Measurements from ENCODE around the gene LTB. TPM values are rescaled to one million over a fixed set of nuclear protein-coding genes. Genes with fewer than 3 reads are reported as not detected.

LTB gene
- total and polyA plus RNA-seq, 9 of the 15 experiments (the other 6 are each of a cell fraction or from before 2014, with no cell fraction given), result 0.07 to 0.51 TPM; not detected in 7

DNA sequence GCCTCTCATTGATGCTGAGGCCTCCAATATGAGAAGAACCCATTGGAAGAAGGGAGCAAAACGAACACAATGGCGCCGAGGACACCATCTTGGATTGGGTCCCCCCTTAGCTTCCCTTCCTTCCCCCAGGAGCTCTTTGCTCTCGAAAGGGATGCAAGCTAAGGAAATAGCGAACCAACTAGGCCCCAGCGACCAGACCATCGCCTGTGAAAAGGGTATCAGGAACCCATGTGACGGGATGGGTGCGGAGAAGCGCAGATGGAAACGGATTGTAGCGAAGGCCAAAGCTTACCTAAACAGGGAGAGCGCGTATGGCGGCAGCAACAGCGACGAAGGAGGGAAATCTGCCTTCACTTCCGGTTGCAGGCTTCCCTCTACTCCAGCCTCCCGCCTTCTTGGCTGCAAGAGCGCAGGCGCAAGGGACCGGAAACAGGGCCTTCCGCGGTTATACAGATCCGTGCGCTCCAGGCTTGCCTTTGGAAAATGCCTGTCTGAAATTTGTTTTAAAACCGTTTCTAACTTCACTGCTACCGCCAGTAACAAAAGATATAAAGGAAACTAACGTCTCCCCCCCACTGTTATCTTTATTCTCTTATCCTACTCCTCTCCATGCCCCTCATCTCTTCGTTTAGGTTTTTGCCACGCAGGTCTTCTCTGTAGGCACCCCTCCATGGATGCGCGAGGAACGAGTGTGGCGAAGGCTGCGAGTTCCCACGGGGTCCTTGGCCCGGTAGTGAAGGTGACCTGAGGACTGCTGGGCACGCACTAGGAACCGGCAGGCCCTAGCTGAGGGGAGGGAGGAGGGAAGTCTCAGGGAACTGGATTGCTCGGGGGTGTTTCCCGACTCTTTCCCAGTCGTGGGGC lies 40.3 kb downstream of the LTB start, which contains the start of gene DDX39B (continued):
- peak; percentile 86 for TF ChIP-seq NEUROD1 (IDR thresholded peaks at IDR 0.05; ENCODE audit: borderline replicate concordance, low read depth, low read length, partially characterized antibody)
- TF ChIP-seq, protein P1, sequence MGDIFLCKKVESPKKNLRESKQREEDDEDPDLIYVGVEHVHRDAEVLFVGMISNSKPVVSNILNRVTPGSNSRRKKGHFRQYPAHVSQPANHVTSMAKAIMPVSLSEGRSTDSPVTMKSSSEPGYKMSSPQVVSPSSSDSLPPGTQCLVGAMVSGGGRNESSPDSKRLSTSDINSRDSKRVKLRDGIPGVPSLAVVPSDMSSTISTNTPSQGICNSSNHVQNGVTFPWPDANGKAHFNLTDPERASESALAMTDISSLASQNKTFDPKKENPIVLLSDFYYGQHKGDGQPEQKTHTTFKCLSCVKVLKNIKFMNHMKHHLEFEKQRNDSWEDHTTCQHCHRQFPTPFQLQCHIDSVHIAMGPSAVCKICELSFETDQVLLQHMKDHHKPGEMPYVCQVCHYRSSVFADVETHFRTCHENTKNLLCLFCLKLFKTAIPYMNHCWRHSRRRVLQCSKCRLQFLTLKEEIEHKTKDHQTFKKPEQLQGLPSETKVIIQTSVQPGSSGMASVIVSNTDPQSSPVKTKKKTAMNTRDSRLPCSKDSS (IDR thresholded peaks at IDR 0.05; ENCODE audit: low read depth, partially characterized antibody), result no peak
- TF ChIP-seq HNRNPH1 (optimal IDR thresholded peaks at IDR 0.05; ENCODE audit: low read depth, low read length), result no peak
- TF ChIP-seq ZNF785 (CRISPR knock-in tag; IDR thresholded peaks at IDR 0.05), result no peak
- peak; percentile 87 to 92 for TF ChIP-seq ARNT (IDR thresholded peaks at IDR 0.05)
- TF ChIP-seq NFE2L1 (tag; IDR thresholded peaks at IDR 0.05; ENCODE audit: borderline replicate concordance, low read depth), result no peak
- TF ChIP-seq MIER1 (IDR thresholded peaks at IDR 0.05; ENCODE audit: low read depth), result no peak; the same call in 1 of the 2 replicates
- TF ChIP-seq, protein P2, sequence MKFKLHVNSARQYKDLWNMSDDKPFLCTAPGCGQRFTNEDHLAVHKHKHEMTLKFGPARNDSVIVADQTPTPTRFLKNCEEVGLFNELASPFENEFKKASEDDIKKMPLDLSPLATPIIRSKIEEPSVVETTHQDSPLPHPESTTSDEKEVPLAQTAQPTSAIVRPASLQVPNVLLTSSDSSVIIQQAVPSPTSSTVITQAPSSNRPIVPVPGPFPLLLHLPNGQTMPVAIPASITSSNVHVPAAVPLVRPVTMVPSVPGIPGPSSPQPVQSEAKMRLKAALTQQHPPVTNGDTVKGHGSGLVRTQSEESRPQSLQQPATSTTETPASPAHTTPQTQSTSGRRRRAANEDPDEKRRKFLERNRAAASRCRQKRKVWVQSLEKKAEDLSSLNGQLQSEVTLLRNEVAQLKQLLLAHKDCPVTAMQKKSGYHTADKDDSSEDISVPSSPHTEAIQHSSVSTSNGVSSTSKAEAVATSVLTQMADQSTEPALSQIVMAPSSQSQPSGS (CRISPR knock-in tag; IDR thresholded peaks at IDR 0.05), result no peak
- TF ChIP-seq GATAD2B (IDR thresholded peaks at IDR 0.05; ENCODE audit: borderline replicate concordance), result peak; percentile 79
- TF ChIP-seq, protein P3, sequence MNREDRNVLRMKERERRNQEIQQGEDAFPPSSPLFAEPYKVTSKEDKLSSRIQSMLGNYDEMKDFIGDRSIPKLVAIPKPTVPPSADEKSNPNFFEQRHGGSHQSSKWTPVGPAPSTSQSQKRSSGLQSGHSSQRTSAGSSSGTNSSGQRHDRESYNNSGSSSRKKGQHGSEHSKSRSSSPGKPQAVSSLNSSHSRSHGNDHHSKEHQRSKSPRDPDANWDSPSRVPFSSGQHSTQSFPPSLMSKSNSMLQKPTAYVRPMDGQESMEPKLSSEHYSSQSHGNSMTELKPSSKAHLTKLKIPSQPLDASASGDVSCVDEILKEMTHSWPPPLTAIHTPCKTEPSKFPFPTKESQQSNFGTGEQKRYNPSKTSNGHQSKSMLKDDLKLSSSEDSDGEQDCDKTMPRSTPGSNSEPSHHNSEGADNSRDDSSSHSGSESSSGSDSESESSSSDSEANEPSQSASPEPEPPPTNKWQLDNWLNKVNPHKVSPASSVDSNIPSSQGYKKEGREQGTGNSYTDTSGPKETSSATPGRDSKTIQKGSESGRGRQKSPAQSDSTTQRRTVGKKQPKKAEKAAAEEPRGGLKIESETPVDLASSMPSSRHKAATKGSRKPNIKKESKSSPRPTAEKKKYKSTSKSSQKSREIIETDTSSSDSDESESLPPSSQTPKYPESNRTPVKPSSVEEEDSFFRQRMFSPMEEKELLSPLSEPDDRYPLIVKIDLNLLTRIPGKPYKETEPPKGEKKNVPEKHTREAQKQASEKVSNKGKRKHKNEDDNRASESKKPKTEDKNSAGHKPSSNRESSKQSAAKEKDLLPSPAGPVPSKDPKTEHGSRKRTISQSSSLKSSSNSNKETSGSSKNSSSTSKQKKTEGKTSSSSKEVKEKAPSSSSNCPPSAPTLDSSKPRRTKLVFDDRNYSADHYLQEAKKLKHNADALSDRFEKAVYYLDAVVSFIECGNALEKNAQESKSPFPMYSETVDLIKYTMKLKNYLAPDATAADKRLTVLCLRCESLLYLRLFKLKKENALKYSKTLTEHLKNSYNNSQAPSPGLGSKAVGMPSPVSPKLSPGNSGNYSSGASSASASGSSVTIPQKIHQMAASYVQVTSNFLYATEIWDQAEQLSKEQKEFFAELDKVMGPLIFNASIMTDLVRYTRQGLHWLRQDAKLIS (CRISPR knock-in tag; IDR thresholded peaks at IDR 0.05), result peak; percentile 97; the same call in 1 of the 2 replicates
- peak; percentile 37; the same call in 1 of the 2 replicates for TF ChIP-seq RAD51 (IDR thresholded peaks at IDR 0.05; ENCODE audit: borderline replicate concordance, low read depth)
- TF ChIP-seq ZNF507 (tag; conservative IDR thresholded peaks at IDR 0.05), result no peak
- peak; percentile 87 for TF ChIP-seq CXXC5 (CRISPR knock-in tag; IDR thresholded peaks at IDR 0.05)
- TF ChIP-seq ZNF134 (CRISPR knock-in tag; conservative IDR thresholded peaks at IDR 0.05), result 0 out of 2 replicates have a peak, but pooled peaks have one; percentile 36
- no peak for TF ChIP-seq MCM2 (IDR thresholded peaks at IDR 0.05; ENCODE audit: low read depth)
- TF ChIP-seq, protein P4, sequence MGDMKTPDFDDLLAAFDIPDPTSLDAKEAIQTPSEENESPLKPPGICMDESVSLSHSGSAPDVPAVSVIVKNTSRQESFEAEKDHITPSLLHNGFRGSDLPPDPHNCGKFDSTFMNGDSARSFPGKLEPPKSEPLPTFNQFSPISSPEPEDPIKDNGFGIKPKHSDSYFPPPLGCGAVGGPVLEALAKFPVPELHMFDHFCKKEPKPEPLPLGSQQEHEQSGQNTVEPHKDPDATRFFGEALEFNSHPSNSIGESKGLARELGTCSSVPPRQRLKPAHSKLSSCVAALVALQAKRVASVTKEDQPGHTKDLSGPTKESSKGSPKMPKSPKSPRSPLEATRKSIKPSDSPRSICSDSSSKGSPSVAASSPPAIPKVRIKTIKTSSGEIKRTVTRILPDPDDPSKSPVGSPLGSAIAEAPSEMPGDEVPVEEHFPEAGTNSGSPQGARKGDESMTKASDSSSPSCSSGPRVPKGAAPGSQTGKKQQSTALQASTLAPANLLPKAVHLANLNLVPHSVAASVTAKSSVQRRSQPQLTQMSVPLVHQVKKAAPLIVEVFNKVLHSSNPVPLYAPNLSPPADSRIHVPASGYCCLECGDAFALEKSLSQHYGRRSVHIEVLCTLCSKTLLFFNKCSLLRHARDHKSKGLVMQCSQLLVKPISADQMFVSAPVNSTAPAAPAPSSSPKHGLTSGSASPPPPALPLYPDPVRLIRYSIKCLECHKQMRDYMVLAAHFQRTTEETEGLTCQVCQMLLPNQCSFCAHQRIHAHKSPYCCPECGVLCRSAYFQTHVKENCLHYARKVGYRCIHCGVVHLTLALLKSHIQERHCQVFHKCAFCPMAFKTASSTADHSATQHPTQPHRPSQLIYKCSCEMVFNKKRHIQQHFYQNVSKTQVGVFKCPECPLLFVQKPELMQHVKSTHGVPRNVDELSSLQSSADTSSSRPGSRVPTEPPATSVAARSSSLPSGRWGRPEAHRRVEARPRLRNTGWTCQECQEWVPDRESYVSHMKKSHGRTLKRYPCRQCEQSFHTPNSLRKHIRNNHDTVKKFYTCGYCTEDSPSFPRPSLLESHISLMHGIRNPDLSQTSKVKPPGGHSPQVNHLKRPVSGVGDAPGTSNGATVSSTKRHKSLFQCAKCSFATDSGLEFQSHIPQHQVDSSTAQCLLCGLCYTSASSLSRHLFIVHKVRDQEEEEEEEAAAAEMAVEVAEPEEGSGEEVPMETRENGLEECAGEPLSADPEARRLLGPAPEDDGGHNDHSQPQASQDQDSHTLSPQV (IDR thresholded peaks at IDR 0.05), result peak; percentile 45

Measured in K562 (cell line).